GM19397 (cell line): Measurements from ENCODE around the gene FLRT3.
A peak's percentile ranks its signal among the peaks of the same experiment; 100 is the strongest.

Experiments used
- ATAC-seq: cut with Tn5 transposase; IDR thresholded peaks from one replicate; pipeline ENCODE4 v1.9.1; 2021; ENCODE audit warnings: mild to moderate bottlenecking, moderate library complexity; ENCODE audit not compliant: unreplicated experiment

FLRT3 gene

DNA sequence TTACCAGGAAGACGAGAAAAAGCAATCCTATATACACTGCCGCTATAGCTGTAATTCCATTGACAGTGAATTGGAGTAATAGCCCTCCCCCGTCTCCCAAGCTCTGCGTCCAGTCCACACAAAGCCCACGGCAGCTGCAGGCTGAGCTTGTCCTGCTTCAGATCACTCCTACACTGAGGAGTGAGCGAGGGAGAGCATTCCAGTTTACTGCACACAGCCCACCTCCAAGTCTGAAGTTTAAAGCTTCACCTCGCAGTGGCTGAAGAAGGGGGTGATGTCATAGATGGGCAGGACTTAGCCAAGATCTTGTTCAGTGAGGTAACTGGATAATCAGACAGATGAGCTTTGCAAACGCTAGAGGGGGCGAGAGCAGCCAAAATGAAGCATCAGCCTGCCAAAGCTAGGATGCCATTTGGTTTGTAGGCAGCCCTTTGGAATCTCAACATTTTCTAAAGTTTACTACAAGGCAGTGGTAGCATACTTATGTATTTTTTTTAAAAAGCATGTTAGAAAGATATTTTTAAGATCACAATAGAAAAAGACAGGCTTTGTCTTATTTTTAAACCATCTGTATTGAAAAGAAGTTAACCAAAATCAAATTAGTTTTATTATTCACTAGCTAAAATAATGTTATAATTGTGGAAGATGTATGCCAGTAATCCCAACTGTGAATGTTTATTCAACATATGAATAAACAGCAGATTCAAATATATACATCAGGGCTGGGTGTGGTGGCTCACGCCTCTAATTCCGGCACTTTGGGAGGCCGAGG, at the start of gene FLRT3:
Gene FLRT3, minus strand, starts transcription at position 213 of the 772 bp plus-strand sequence. CDS start 10,106 bp downstream, outside the sequence.
- peak; percentile 92 for ATAC-seq

DNA sequence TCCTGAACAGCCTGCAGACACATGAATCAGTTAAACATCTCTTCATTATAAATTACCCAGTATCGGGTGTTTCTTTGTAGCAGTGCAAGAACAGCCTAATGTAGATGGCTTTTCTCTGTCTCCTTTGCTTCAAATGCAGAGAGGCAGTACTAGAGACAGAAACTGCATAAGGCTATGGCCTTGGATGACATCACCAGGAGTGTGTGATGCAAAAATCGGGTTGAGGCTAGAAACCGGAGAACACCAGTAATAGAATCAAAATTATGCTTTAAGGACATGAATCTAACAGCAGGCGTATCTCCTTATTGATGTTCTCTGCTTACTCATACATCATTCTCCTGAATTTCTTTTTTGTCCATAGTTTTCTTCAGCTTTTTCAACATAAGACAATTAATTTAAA, 49.3 kb upstream of the FLRT3 start:
- no peak for ATAC-seq

DNA sequence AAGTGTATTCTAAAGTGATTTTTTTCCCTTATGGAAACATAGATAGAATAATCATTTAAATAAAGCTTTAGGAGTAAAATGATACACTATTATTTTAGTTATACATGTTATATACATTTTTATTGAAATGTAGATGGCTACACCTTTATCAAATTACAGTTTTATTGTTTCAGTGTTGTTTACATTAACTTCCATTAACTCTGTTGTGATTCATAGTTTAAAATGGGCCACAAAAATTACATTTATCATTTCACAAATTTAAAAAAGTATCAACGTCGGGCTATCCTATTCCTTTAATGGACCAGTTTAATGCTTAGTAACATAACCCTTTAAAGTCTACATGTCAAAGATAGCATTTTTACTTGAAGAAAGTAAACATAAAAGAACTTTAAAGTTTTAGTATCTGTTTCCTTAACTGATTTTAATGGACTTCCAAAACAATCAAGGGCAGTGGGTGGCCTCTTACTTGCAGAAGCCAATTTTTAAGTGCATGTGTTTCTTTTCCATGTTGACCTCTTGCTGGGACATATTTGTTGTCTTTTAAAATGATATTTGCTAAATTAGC, 47.8 kb upstream of the FLRT3 start:
- no peak for ATAC-seq

DNA sequence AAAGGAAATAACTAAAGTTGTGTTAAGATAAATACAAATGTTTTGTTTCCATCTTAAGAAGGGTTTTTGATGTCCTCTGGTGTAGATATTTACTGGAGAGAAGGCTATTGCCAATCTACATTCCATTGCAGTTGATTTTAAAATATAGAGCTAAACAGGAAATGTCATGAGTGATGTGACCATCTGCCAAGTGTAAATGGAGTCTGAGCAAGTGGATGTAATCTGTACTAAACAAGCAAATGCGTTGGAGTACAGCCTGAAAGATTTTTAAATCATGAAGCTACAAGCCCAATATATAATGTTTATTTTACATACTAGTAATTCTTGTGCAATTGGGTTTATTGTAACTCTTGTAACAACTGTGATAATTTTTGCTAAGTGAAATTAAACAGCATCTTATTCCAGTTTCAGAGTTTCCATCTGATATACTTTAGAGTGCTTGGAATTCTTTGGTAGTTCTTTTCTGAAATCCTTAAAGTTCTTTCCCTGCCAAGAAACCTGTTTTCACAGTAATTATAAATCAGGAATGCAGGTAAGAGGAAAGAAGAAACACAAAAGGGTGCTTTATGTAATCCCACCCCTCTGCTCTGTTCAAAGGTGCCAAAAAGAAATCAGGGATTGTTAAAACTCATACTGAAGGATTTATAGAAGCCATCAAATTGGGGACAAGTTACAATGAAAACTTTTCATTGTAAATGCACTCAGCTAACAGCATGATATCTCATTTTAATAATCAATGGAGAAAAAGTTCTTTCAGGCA, 47.2 kb upstream of the FLRT3 start:
- ATAC-seq: no peak

DNA sequence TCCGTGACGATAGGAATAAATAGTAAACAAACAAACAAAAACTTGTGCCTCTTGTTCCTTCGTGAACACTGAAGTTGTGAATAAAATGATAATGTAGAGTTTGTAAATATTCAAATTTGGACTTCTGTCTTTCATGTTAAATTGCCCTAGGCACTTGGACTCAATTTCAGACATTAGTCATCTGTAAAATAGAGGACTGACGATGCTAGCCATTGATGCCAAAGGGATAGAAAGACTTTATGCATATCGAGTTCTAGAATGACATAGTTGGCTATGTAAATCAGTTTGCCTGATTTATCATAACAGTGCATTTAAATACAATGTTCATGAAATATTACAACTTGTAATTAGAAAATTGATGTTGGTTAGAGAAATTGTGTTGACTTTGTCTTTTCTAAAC, 45.9 kb upstream of the FLRT3 start:
- ATAC-seq: no peak

DNA sequence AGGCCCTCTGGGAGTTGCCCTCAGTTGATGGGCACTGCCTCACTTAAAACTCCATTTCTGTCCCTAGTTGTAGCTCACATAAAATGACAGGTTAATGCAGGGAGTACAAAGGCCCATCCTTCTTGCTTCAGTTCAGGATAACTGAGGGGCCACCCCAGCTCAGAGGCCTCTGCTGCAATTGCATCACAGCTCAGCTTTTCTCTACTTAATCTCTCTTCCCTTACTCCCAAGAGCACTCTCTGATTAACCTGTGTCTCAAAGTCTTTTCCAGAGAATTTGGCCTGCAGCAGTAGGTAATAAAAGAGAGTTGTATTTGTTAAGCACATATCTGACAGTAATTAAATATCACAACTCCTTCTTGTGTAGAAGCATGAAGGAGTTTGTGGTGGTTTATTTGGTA, 40.9 kb upstream of the FLRT3 start:
- ATAC-seq: no peak

DNA sequence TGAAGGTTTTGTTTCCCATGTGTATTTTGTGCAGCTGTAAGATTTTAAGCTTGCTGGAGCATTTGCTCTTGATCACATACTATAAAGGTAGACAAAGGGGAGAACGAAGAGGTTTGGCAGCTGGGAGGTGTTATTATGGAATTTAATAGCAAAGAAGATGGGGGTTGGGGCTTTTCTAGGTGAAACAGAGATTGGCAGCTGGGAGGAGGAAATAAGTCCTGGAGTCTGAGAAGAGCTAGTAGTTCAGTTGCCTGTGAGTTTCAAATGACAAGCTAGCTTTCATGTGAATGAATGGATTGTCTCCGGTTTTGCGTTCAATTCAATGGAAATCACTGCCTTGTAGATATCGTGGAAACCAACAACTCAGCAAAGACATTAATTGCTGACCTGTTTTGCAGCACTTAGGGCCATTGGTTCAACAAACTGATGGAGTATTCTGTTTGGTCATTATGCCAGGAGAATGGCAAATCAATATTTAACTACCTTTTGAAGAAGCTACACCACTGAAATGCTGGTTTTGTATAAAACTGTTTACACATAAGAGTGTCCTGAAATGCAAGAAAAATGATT, 38.1 kb upstream of the FLRT3 start:
- no peak for ATAC-seq

DNA sequence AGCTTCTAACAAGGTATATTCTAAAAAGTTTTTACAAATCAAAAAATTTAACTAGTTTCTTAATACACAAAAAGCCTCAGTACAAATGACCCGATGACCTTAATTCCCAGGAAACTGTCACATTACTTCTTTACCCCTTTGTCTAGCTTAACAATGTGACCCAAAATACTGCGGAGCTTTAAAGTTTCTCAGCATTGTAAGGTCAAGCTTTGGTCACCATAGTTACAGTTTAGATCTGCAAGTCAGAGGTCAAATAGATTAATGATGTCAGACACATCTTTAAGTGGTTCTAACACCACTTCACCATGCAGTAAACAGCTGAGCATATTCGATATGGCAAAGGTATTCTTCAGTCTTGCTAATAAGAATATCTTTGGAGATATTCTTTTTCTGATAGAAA, 36.8 kb upstream of the FLRT3 start:
- ATAC-seq: no peak

DNA sequence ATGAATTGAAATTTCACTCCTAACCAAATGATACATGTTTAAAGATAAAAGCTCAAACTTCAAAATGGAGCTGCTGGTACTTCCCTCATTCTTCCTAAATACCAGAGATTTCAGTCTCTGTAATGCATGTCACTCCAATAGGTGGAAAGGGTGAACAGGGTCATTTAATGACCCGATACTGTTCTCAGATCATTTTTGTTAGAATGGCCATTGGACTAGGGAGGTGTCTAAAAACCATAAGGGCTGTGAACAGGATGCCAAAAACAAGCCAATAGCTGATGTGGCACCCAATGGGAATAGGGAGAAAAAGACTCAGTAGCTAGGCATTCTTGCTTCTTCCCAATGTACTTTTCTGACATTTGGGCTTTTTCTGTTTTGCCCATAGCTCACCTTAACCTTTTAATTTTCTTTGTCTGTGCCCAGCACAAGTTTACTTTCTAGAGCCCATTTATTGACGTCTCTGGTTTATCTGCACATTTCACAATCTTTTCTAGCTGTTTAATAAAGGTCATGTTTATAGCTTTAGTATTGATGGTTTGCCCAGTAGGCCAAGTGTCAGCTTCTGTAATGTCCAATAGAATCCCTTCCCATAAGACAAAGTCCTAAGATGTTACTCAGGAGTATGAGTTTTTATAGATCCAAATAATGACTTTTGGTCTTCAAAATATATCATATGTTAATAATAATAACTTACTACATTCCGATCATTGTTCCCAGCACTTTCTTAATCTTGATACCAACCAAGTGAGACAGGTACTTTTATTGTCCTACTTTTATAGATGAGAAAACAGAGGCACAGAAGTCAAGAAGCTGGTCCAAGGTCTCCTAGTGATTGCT, 24.3 kb upstream of the FLRT3 start:
- ATAC-seq: no peak

DNA sequence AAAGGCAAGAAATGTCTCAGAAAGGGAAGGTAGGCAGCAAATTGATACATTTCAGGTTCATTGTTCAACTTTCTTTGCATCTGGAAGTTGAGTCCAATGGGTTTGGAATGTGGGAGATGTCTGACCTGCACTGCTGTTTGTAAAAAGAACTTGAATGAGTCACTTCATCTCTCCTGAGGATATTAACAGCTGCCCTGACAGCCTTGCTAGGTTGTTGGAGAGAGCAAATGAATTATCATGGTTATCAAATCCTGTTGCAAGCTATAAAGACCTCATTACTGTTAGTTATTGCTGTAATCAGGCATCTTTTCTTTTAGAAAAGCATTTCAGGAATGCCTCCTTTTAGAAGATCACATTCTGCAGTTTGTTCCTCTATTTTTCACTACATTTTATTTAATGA, 23.0 kb upstream of the FLRT3 start:
- ATAC-seq: no peak

DNA sequence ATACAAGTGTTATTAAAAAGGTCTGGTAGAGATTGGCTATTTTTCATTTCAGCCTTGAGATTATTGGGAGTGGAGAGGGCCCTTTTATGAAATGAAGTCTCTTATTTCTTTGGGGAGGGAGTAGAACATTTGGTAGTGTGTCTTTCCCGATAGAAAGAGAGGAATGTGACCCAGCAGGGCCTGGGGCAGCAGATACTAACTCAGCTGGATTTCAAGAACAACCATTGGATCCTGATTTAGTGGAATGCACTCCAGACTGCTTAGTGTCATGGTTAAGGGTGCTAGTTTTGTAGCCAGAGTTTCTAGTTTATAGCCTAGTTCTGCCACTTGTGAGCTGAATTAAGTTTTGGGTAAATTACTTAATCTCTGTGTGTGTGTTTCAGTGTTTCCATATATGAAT, 18.4 kb upstream of the FLRT3 start:
- no peak for ATAC-seq

DNA sequence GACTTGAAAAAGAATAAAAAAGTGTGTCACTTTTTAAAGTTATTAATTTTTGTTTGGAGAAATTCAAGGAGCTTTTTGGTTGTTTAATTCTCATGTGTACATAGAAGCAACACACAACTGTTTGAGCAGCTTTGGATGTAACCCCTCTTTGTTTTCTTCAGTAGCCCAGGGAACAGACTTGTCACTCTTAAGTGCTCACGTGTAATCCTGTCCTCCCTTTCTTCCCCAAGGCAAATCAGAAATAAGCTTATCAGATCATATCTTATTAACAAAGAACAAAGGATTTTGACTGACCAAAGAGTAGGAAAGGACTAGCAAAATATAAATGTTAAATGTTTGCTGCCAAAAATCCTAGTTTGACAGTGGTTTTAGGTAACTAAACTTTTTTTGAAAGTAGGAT, 7.3 kb upstream of the FLRT3 start:
- ATAC-seq: no peak

DNA sequence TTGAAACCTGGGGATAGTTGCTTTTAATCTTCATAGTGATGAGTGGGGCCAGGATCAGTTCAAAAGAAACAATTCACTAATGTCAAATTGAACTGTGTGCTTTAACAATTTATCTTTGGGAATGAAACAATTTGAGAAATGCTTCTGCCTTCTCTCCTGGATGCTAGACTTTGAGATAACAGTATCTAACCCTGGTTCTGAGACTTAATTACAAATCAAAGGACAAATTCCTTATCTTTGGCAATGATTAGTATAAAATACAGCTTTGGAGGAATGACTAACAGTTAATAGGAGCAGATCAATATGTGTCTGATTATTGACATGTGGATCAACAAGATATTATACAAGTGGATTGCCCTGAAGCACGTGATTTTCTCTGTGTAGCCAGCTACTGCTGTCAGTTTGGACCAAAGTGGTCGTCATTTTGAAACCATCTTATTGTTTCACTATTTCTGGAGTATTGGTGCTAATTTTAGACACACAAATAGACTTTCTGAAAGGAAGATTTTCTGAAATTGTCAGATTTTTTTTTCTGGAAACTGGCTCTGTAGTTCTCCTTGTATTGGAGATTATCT, 6.2 kb upstream of the FLRT3 start:
- ATAC-seq: no peak

DNA sequence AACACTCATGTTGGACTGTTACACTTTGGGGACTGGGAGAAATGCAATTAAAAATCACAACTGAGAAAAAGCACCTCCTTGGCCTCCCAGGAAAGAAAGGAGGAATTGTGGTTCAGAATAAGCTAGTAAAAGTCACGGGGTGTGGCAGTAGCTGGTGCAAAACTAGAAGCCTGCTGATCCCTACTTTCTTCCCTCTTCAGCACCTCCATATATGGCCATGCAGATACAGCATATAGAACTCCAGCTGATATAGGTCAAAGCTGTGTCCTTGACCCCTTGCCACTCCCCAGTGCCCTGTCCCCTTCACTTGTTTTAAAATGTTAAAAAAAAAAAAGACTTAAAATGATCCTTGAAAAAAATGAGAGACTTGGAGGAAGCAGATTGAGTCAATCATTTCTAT, 5.5 kb upstream of the FLRT3 start:
- no peak for ATAC-seq

DNA sequence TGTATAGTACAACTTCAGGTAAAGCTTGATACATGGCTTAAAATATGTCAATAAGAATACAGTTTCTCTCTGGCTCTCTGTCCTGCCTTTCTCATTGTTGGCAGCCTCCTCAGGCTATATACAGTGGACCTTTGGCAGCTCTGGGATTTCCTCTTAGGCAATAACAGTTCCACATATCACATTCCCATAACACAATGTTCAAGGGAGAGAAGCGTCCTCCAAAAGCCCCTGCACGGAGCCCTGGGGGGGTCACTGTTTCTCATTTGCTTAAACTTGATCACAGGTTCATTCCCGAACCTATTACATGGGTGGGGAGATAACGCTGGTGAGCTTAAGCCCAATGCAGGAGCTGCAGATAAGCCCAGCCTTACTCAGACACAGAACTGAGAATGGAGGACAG, 4.4 kb upstream of the FLRT3 start:
- ATAC-seq: no peak

DNA sequence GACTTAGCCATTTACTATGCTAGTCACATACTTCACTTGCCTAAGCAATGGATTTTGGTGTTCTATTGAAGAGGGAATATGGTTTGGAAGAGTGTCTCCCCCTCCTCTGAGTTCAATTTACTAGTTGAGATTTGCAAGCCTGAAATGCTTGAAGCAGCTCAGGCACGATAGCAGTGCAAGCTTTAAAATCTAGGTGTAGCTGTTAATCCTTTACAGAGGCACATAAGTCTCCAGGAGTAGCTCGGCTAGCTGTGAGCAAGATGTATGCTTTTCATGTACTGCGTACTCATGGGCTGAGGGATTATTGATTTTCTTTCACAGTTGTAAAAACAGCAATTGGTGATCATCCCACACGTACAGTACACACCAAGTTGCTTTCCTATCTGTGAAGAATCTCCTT, 726 bp downstream of the FLRT3 start:
- ATAC-seq: no peak

DNA sequence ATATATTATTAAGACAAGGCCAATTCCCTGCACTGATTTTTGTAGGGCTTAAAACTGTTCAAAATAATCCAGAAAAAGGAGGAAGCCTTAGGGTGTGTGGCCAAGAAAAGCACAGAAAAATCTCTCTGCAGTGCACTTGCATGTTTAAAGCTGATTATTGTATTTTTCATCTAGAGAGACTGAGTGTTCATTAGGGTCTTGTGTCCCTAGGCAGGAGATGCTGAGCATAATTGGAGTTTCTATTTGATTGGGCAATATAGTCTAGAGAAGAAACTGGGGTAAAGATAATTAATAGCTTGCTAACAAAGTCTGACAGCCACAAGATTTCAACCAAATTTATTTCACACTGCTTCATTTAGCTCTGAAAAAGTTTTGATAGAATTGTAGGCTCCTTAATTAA, 2.4 kb downstream of the FLRT3 start:
- no peak for ATAC-seq

DNA sequence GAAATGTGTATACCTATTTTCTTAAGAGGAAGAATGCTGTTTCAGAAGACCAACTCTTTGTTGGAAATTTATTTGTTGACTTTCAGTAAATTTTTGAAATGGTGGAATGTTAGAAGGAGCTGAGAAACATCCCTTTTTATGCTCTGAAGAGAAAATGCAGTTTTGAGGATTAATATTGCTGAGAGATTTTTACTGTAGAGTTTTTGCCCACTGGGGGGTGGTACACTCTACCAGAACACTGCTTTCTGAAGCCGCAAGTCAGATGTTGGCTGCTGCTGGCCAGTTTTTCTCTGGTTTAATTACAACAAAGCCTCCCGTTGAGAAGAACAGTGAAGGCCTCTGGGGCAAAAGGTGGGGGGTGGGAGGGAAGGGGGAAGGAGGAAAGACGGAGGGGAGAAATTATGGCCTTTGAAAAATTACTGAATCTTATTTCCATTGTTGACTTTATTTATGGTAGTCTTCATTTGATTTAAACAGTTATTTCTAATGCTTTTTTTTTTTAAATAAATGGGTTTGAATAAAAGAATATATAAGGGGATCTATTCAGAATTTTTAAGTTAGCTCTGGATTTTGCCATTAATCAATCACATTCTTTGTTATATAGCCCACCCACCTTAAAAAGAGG, 3.0 kb downstream of the FLRT3 start:
- ATAC-seq: no peak

DNA sequence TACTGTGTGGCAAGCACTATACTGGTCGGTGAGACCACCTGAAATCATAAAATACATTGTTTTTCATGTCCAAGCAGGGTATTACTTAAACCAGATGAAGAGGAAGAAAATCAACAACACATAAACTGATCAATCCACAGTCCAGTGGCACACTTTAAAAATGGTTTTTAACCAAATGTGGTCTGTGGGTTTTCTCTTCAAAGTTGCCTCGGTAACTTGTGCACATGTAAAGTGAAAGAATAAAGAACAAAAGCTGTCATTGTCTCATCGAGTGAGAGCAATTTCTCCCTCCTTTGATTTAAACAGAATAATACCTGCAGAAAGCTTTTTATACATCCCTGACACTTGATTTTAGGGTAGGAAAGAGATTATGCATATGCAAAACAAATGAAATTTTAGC, 3.7 kb downstream of the FLRT3 start:
- ATAC-seq: no peak

DNA sequence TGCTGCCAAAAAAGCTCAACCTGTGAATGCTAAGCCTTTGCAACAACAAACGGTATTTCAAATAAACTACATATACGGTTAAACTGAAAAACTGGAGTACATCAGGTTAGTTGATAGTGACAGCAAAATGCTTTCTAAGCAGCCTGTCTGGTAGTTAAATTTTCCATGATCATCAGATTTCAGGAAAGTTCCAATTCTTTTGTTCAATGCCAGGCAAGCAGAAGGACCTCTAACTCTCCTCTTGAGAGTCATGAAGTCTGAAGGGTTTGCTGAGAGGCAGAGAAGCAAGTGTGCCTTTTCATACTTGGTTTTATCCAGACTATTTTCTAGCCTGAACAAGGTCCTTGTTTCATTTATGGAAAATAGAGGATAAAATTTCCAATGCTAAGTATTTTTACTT, 4.5 kb downstream of the FLRT3 start:
- ATAC-seq: no peak
